ENCODE data around the gene MAPK7. TPM values are rescaled to one million over a fixed set of nuclear protein-coding genes. Genes with fewer than 3 reads are reported as not detected.

Gene MAPK7
- total and polyA plus RNA-seq, 2 of the 8 experiments (the other 6 are each of a cell fraction or from before 2014, with no cell fraction given) = 15.2 to 28.1 TPM

DNA sequence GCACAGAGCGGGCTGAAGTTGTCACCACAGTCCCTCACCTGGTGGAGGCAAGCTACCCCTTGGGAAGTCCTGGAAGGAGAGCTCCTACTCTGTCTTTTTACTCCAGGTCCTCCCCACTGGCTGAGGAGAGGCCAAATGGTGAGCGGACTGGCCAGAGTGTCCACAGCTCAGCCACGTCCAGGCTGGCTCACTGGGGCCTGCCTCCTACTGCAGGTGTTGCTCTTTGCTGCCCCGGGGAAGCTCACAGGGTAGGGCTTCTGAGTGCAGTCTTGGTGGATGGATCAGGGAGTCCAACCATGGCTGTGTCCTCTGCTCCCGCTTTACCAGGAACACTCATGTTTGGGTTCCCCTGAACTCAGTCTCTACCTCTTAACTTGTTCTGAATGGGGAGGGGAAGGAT, 18.4 kb upstream of the MAPK7 start (continued):
- TF ChIP-seq, protein P1, sequence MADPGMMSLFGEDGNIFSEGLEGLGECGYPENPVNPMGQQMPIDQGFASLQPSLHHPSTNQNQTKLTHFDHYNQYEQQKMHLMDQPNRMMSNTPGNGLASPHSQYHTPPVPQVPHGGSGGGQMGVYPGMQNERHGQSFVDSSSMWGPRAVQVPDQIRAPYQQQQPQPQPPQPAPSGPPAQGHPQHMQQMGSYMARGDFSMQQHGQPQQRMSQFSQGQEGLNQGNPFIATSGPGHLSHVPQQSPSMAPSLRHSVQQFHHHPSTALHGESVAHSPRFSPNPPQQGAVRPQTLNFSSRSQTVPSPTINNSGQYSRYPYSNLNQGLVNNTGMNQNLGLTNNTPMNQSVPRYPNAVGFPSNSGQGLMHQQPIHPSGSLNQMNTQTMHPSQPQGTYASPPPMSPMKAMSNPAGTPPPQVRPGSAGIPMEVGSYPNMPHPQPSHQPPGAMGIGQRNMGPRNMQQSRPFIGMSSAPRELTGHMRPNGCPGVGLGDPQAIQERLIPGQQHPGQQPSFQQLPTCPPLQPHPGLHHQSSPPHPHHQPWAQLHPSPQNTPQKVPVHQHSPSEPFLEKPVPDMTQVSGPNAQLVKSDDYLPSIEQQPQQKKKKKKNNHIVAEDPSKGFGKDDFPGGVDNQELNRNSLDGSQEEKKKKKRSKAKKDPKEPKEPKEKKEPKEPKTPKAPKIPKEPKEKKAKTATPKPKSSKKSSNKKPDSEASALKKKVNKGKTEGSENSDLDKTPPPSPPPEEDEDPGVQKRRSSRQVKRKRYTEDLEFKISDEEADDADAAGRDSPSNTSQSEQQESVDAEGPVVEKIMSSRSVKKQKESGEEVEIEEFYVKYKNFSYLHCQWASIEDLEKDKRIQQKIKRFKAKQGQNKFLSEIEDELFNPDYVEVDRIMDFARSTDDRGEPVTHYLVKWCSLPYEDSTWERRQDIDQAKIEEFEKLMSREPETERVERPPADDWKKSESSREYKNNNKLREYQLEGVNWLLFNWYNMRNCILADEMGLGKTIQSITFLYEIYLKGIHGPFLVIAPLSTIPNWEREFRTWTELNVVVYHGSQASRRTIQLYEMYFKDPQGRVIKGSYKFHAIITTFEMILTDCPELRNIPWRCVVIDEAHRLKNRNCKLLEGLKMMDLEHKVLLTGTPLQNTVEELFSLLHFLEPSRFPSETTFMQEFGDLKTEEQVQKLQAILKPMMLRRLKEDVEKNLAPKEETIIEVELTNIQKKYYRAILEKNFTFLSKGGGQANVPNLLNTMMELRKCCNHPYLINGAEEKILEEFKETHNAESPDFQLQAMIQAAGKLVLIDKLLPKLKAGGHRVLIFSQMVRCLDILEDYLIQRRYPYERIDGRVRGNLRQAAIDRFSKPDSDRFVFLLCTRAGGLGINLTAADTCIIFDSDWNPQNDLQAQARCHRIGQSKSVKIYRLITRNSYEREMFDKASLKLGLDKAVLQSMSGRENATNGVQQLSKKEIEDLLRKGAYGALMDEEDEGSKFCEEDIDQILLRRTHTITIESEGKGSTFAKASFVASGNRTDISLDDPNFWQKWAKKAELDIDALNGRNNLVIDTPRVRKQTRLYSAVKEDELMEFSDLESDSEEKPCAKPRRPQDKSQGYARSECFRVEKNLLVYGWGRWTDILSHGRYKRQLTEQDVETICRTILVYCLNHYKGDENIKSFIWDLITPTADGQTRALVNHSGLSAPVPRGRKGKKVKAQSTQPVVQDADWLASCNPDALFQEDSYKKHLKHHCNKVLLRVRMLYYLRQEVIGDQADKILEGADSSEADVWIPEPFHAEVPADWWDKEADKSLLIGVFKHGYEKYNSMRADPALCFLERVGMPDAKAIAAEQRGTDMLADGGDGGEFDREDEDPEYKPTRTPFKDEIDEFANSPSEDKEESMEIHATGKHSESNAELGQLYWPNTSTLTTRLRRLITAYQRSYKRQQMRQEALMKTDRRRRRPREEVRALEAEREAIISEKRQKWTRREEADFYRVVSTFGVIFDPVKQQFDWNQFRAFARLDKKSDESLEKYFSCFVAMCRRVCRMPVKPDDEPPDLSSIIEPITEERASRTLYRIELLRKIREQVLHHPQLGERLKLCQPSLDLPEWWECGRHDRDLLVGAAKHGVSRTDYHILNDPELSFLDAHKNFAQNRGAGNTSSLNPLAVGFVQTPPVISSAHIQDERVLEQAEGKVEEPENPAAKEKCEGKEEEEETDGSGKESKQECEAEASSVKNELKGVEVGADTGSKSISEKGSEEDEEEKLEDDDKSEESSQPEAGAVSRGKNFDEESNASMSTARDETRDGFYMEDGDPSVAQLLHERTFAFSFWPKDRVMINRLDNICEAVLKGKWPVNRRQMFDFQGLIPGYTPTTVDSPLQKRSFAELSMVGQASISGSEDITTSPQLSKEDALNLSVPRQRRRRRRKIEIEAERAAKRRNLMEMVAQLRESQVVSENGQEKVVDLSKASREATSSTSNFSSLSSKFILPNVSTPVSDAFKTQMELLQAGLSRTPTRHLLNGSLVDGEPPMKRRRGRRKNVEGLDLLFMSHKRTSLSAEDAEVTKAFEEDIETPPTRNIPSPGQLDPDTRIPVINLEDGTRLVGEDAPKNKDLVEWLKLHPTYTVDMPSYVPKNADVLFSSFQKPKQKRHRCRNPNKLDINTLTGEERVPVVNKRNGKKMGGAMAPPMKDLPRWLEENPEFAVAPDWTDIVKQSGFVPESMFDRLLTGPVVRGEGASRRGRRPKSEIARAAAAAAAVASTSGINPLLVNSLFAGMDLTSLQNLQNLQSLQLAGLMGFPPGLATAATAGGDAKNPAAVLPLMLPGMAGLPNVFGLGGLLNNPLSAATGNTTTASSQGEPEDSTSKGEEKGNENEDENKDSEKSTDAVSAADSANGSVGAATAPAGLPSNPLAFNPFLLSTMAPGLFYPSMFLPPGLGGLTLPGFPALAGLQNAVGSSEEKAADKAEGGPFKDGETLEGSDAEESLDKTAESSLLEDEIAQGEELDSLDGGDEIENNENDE (IDR thresholded peaks at IDR 0.05; ENCODE audit: insufficient replicate concordance, low read length) = no peak
- TF ChIP-seq RXRA (IDR thresholded peaks at IDR 0.05; ENCODE audit: insufficient read depth, low read depth, low read length) (no peak), POLR2AphosphoS5 (IDR thresholded peaks at IDR 0.05; ENCODE audit: low read depth, low read length) (no peak), POLR2A (IDR thresholded peaks at IDR 0.05; ENCODE audit: control extremely low read depth in 1 of 2, low read depth in 2 of 2, low read length in 2 of 2) (no peak), SRF (IDR thresholded peaks at IDR 0.05; ENCODE audit: low read depth, low read length) (no peak)
- TF ChIP-seq, protein P2, sequence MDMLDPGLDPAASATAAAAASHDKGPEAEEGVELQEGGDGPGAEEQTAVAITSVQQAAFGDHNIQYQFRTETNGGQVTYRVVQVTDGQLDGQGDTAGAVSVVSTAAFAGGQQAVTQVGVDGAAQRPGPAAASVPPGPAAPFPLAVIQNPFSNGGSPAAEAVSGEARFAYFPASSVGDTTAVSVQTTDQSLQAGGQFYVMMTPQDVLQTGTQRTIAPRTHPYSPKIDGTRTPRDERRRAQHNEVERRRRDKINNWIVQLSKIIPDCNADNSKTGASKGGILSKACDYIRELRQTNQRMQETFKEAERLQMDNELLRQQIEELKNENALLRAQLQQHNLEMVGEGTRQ (IDR thresholded peaks at IDR 0.05; ENCODE audit: low read length) = no peak

Measured in H1 (cell line).